Thyroid gland (tissue), 4 donors: Measurements from ENCODE around the gene VPS35L. TPM values are rescaled to one million over a fixed set of nuclear protein-coding genes. Genes with fewer than 3 reads are reported as not detected.

ENCODE experiments used
- DNase-seq, 2 donors: peaks; one replicate each; pipeline ENCODE4 v3.0.0-alpha.2; 2019
- H3K27ac ChIP-seq, 3 donors: fragments of 200-600 bp; sonication (generic); 1 replicate in 2 of 3; 2 replicates in 1 of 3; pipeline ENCODE4 v1.5.1; 2016 to 2019; ENCODE audit warnings: mild to moderate bottlenecking in 1 of 3, moderate library complexity in 1 of 3
- H3K27me3 ChIP-seq: fragments of 200-600 bp; sonication (generic); one replicate; pipeline ENCODE4 v1.5.1; 2019
- H3K36me3 ChIP-seq, 2 donors: fragments of 200-600 bp; sonication (generic); one replicate each; pipeline ENCODE4 v1.5.1; 2016 to 2019
- H3K4me1 ChIP-seq, 2 donors: fragments of 200-600 bp; sonication (generic); one replicate each; pipeline ENCODE4 v1.5.1; 2017 to 2019
- H3K4me3 ChIP-seq, 3 donors: fragments of 200-600 bp; sonication (generic); replicated peaks in 1 of 3; 1 replicate in 2 of 3; 2 replicates in 1 of 3; pipeline ENCODE4 v1.5.1; 2016; ENCODE audit warnings: mild to moderate bottlenecking in 1 of 3
- H3K9me3 ChIP-seq: fragments of 200-600 bp; sonication (generic); one replicate; pipeline ENCODE4 v1.5.1; 2017
- CTCF ChIP-seq, 6 experiments: fragments of 200-600 bp in 3 of 6; fragments of 450-650 bp in 3 of 6; sonication (generic) in 3 of 6; IDR thresholded peaks; one replicate each; pipeline ENCODE4 v1.5.1; 2016 to 2019; ENCODE audit warnings: antibody characterized with exemption in 6 of 6, mild to moderate bottlenecking in 2 of 6, inconsistent platforms in 1 of 6, moderate library complexity in 1 of 6
- POLR2A ChIP-seq, 2 donors: fragments of 450-650 bp; IDR thresholded peaks; one replicate each; pipeline ENCODE4 v1.6.1; 2017; ENCODE audit warnings: antibody characterized with exemption in 2 of 2, mild to moderate bottlenecking in 2 of 2, moderate library complexity in 1 of 2
- WGBS, 2 donors: methylation state at CpG; one replicate each; pipeline ENCODE4 v1.1.5; 2017; 5-methylcytosine and 5-hydroxymethylcytosine counted together
- intact Hi-C: fragments of 100-400 bp; cut with DNase I; formaldehyde crosslinking; loops from one replicate; pipeline ENCODE4 v1.15.1; 2023
- total RNA-seq, 4 donors: library from RNA; depleted of rRNA; stranded (reverse); fragments of >200 nt; gene quantifications; one replicate each; pipeline ENCODE4 v1.2.3, GENCODE V29; 2016

Gene VPS35L
- total RNA-seq, 4 donors from 2014 or later: 64.9 to 74.3 (median 68.8) TPM

GRCh38 chr16:19609359-19609758, 53.9 kb downstream of the VPS35L start:
- no peaks in the 10 kb centered on the region for H3K9me3 ChIP-seq
- no peaks in the 10 kb centered on the region for H3K27me3 ChIP-seq
- TF ChIP-seq CTCF (IDR thresholded peaks at IDR 0.05) (no peak), POLR2A (IDR thresholded peaks at IDR 0.05) (no peak)
- no peaks in the 10 kb centered on the region for H3K4me1 ChIP-seq
- no peak for DNase-seq
- H3K4me3 ChIP-seq: no peak overlapping the region
- WGBS, 2 donors: 87 to 93% methylated on average over 5 of the region's 5 CpGs
- intact Hi-C loops: loop anchor here (10.0 kb wide), 1 partner anchor 45 kb away; no protein-coding TSS in a partner anchor
- H3K36me3 ChIP-seq: peaks cover 0 to 23% of the 10 kb centered on the region in 2 donors
- H3K27ac ChIP-seq: no peak overlapping the region

- no peak for DNase-seq
- Histone ChIP-seq H3K4me3 (no peak overlapping the region), H3K36me3 (peaks cover 0 to 23% of the 10 kb centered on the region in 2 donors), H3K4me1 (no peaks in the 10 kb centered on the region), H3K9me3 (no peaks in the 10 kb centered on the region), H3K27me3 (no peaks in the 10 kb centered on the region), H3K27ac (no peak overlapping the region)
- intact Hi-C loops: no loop called here
- WGBS, 2 donors: 96 to 97% methylated on average over 13 of the region's 13 CpGs
- TF ChIP-seq POLR2A (IDR thresholded peaks at IDR 0.05) (no peak), CTCF (IDR thresholded peaks at IDR 0.05) (no peak)
Observed at GRCh38 chr16:19610200-19610599, 54.7 kb downstream of the VPS35L start.

- WGBS, 2 donors: 95 to 98% methylated on average over 5 of the region's 5 CpGs
- DNase-seq: no peak
- Histone ChIP-seq H3K9me3 (no peaks in the 10 kb centered on the region), H3K4me3 (no peak overlapping the region), H3K4me1 (no peaks in the 10 kb centered on the region), H3K36me3 (peaks cover 0 to 25% of the 10 kb centered on the region in 2 donors), H3K27ac (no peak overlapping the region), H3K27me3 (no peaks in the 10 kb centered on the region)
- TF ChIP-seq CTCF (IDR thresholded peaks at IDR 0.05): no peak
- no peak for TF ChIP-seq POLR2A (IDR thresholded peaks at IDR 0.05)
- intact Hi-C loops: no loop called here
Observed at GRCh38 chr16:19613834-19614233, 58.3 kb downstream of the VPS35L start.

GRCh38 chr16:19616241-19616640, 60.7 kb downstream of the VPS35L start:
- H3K4me3 ChIP-seq: no peak overlapping the region
- peaks cover 0 to 15% of the 10 kb centered on the region in 2 donors for H3K36me3 ChIP-seq
- no peaks in the 10 kb centered on the region for H3K27me3 ChIP-seq
- no peak overlapping the region for H3K27ac ChIP-seq
- DNase-seq: no peak
- WGBS, 2 donors: 87 to 91% methylated on average over 6 of the region's 6 CpGs
- H3K9me3 ChIP-seq: no peaks in the 10 kb centered on the region
- intact Hi-C loops: no loop called here
- TF ChIP-seq POLR2A (IDR thresholded peaks at IDR 0.05) (no peak), CTCF (IDR thresholded peaks at IDR 0.05) (no peak)
- H3K4me1 ChIP-seq: peaks cover 0 to 8% of the 10 kb centered on the region in 2 donors

GRCh38 chr16:19618876-19619275, 63.4 kb downstream of the VPS35L start:
- 43 to 59% methylated on average over 9 of the region's 9 CpGs for WGBS, 2 donors
- TF ChIP-seq CTCF (IDR thresholded peaks at IDR 0.05): no peak
- TF ChIP-seq POLR2A (IDR thresholded peaks at IDR 0.05): no peak
- peak; percentile 69 to 71 for DNase-seq
- Histone ChIP-seq H3K27ac (peak overlapping the region in 2 of 3 donors; percentile 6 to 10), H3K4me3 (no peak overlapping the region), H3K9me3 (no peaks in the 10 kb centered on the region), H3K27me3 (no peaks in the 10 kb centered on the region), H3K36me3 (peaks cover 0 to 8% of the 10 kb centered on the region in 2 donors), H3K4me1 (peaks cover 0 to 8% of the 10 kb centered on the region in 2 donors)
- intact Hi-C loops: no loop called here
